BLaER1 treated with 17β-estradiol and CSF1 and Interleukin-3, amounts not matched to agents 10 nM and 100 nM (cell line): ENCODE data around the gene ZC3H8.

Experiments
- H3K27ac ChIP-seq, 11 experiments: shearing (Covaris generic); formaldehyde crosslinking; 2 replicates each; pipeline ENCODE4 v1.8.1; 2022
- H3K27me3 ChIP-seq, 11 experiments: shearing (Covaris generic); formaldehyde crosslinking; 2 replicates each; pipeline ENCODE4 v1.8.1; 2022
- H3K36me3 ChIP-seq, 11 experiments: shearing (Covaris generic); formaldehyde crosslinking; 2 replicates each; pipeline ENCODE4 v1.8.1; 2022
- H3K4me1 ChIP-seq, 10 experiments: shearing (Covaris generic); formaldehyde crosslinking; 2 replicates each; pipeline ENCODE4 v1.8.1; 2022
- H3K4me2 ChIP-seq, 11 experiments: shearing (Covaris generic); formaldehyde crosslinking; 2 replicates each; pipeline ENCODE4 v1.8.1; 2022
- H3K4me3 ChIP-seq, 10 experiments: shearing (Covaris generic); formaldehyde crosslinking; 2 replicates each; pipeline ENCODE4 v1.8.1; 2022
- H3K9ac ChIP-seq, 11 experiments: shearing (Covaris generic); formaldehyde crosslinking; 2 replicates each; pipeline ENCODE4 v1.8.1; 2022
- H3K9me3 ChIP-seq, 11 experiments: shearing (Covaris generic); formaldehyde crosslinking; replicated peaks in 1 of 11; 2 replicates each; pipeline ENCODE4 v1.8.1; 2022
- H4K20me1 ChIP-seq, 11 experiments: shearing (Covaris generic); formaldehyde crosslinking; 2 replicates each; pipeline ENCODE4 v1.8.1; 2022
- Cebpa-rat ChIP-seq, 11 experiments: shearing (Covaris generic); IDR thresholded peaks; 2 replicates each; pipeline ENCODE4 v1.8.1; 2022

The ZC3H8 gene

DNA sequence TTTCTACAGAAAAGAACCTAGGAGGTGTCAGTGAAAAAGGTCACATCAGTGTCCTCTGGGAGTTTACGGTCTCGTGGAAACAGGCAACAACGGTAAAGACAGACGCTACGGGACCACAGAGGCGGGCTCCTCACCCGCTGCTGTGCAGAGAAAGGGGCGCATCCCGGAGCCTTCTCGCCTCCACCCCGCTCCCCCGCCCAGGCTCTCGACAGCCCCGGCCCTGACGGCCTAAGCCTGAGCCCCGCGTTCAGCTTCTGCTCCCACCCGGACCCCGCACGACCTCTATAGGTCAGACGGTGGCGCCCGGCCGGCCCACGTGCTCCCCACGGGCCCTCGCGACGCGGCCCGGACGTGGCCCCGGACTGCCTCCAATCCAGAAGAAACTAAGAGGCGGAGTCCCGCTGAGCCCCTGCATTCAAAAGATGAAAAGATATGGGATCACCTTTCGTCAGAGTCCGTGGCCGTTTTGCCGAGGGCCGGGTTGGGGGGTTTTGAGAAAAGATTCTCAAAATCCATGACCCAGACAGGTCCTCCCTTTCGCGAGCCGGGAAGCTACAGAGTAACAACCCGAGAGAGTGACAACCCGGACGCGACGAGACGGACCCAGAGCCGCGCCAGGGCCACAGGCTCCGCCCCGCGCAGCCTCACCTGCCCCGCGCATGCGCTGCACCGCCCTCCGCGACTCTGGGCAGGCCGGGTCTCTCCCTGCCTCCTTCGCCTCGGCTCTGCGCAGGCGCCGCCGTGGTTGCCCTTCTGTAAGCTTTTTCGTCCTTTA, at the start of gene ZC3H8:
Gene ZC3H8 (minus strand): TSS at position 577 of the 775 bp plus-strand sequence. CDS start 61 bp downstream, at position 516.
- peak within 1 kb of the TSS; percentile 60 to 88 (median 85) for H3K27ac ChIP-seq

DNA sequence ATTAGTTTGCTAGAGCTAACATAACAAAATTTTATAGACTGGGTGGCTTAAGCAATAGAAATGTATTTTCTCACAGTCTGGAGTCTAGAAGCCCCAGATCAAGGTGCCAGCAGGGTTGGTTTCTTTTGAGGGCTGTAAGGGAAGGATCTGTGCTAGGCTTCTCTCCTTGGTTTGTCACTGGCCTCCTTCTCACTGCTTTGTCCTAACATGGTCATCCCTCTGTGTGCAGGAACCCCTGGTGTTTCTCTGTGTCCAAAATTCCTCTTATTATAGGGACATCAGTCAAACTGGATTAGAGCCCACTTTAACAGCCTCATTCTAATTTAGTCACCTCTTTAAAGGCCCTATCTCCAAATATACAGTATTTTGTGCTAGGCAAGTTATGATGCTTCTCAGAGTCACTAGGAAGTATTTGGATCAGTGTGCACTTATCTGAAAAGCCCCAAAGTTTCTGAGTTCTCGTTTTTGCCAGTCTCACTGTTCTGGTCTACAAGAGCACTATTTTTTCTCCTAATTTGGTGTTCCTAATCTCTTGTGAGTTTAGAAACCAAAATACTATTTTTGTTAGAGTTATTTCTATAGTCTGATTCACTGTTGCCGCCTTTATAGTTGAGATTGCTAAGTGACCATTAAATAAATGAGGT, 49.6 kb upstream of the ZC3H8 start:
- peaks cover 0 to 7% (median 0%) of the 10 kb centered on the region in 11 experiments; a peak in 2 of 22 replicates for H3K9me3 ChIP-seq
- no peaks in the 10 kb centered on the region for H4K20me1 ChIP-seq
- TF ChIP-seq Cebpa-rat (IDR thresholded peaks at IDR 0.05) = no peak
- H3K9ac ChIP-seq = no peak overlapping the region
- H3K4me1 ChIP-seq = no peaks in the 10 kb centered on the region
- H3K4me3 ChIP-seq = no peak overlapping the region
- H3K27me3 ChIP-seq = no peaks in the 10 kb centered on the region
- peaks cover 0 to 33% (median 6%) of the 10 kb centered on the region in 11 experiments; a peak in 12 of 22 replicates for H3K36me3 ChIP-seq
- H3K27ac ChIP-seq = no peak overlapping the region
- H3K4me2 ChIP-seq = no peak overlapping the region

More for the DNA sequence above, at the start of gene ZC3H8:
- H3K27me3 ChIP-seq = no peaks in the 10 kb centered on the region
- H4K20me1 ChIP-seq = peaks cover 0 to 14% (median 0%) of the 10 kb centered on the region in 11 experiments; a peak in 4 of 22 replicates
- peak within 1 kb of the TSS; percentile 66 to 79 (median 72) for H3K4me3 ChIP-seq
- H3K4me2 ChIP-seq = peak within 1 kb of the TSS; percentile 69 to 95 (median 90)
- H3K9ac ChIP-seq = peak within 1 kb of the TSS; percentile 78 to 88 (median 86)
- TF ChIP-seq Cebpa-rat (IDR thresholded peaks at IDR 0.05) = no peak
- peaks cover 31 to 62% (median 46%) of the 10 kb centered on the region in 10 experiments for H3K4me1 ChIP-seq
- H3K9me3 ChIP-seq = peaks cover 0 to 7% (median 0%) of the 10 kb centered on the region in 11 experiments; a peak in 7 of 22 replicates
- H3K36me3 ChIP-seq = peaks cover under 1 to 22% (median 16%) of the 10 kb centered on the region in 11 experiments; a peak in 21 of 22 replicates

DNA sequence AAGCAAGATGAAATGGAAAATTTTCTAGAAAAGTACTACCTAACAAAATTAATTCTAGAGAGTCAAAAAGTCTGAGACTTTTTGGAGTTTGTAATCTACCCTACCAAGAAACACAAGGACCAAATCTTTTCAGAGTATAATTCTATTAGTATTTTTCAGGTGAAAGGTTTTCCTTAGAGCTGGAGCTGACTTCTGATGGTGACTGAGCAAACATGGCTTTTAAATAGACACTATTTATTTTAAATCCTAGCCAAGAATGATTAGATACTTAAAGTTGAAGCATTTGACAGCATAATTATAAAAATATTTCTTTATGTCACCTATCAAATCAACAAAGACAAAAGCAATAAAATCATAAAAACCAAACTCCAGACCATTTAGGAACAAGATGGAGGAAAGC, 47.1 kb upstream of the ZC3H8 start:
- Histone ChIP-seq H3K27ac (no peak overlapping the region), H4K20me1 (no peaks in the 10 kb centered on the region), H3K27me3 (no peaks in the 10 kb centered on the region), H3K36me3 (peaks cover 0 to 26% (median 6%) of the 10 kb centered on the region in 11 experiments; a peak in 11 of 22 replicates), H3K9me3 (peaks cover 0 to 7% (median 0%) of the 10 kb centered on the region in 11 experiments; a peak in 2 of 22 replicates), H3K4me1 (no peaks in the 10 kb centered on the region), H3K4me3 (no peak overlapping the region), H3K9ac (no peak overlapping the region), H3K4me2 (no peak overlapping the region)
- TF ChIP-seq Cebpa-rat (IDR thresholded peaks at IDR 0.05) = no peak

DNA sequence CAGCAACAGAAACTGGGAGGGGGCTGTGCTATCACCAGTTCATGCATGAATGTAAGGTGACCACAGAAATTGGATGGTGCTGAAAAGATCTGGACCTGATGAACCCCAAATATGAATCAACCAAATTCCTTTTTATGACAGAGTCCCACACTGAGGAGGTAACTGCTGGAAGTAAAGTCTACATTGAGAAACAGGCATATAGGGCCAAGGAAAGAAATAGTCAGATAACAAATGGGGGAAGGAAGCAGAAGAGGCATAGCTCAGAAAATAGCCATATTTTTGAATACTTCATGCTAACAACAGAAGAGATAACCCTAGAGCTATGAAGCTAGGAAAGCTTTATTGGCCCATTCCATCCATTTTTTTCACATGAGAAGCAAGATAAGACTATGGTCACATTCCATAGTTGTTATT, 46.3 kb upstream of the ZC3H8 start:
- Histone ChIP-seq H3K4me3 (no peak overlapping the region), H3K9ac (no peak overlapping the region), H4K20me1 (no peaks in the 10 kb centered on the region), H3K27ac (no peak overlapping the region), H3K36me3 (peaks cover 0 to 19% (median 6%) of the 10 kb centered on the region in 11 experiments; a peak in 11 of 22 replicates), H3K4me1 (no peaks in the 10 kb centered on the region), H3K4me2 (no peak overlapping the region), H3K9me3 (peaks cover 0 to 7% (median 0%) of the 10 kb centered on the region in 11 experiments; a peak in 2 of 22 replicates), H3K27me3 (no peaks in the 10 kb centered on the region)
- no peak for TF ChIP-seq Cebpa-rat (IDR thresholded peaks at IDR 0.05)

DNA sequence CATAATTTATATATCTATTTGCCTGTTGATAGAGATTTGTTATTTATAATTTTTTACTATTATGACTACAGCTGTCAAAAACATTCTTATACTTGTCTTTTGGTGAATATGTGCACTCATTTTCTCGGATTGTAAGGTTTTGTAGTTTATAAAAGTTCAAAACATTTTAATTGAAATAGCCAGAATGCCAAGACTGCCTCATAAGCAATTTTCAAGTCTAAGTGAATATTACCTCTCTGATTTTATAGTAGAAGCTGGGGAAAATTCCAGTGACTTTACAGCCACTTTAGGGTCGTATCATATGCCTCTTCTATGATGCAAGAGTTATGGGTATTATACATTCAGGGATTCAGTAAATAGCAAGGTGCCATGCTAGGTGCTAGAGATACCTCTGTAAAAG, 41.6 kb upstream of the ZC3H8 start:
- no peaks in the 10 kb centered on the region for H3K27me3 ChIP-seq
- no peak overlapping the region for H3K9ac ChIP-seq
- TF ChIP-seq Cebpa-rat (IDR thresholded peaks at IDR 0.05) = no peak
- H3K4me1 ChIP-seq = no peaks in the 10 kb centered on the region
- H3K27ac ChIP-seq = no peak overlapping the region
- peaks cover 0 to 10% (median 0%) of the 10 kb centered on the region in 11 experiments; a peak in 6 of 22 replicates for H3K36me3 ChIP-seq
- no peak overlapping the region for H3K4me2 ChIP-seq
- no peak overlapping the region for H3K4me3 ChIP-seq
- peaks cover 0 to 4% (median 0%) of the 10 kb centered on the region in 11 experiments; a peak in 1 of 22 replicates for H4K20me1 ChIP-seq
- no peaks in the 10 kb centered on the region for H3K9me3 ChIP-seq

DNA sequence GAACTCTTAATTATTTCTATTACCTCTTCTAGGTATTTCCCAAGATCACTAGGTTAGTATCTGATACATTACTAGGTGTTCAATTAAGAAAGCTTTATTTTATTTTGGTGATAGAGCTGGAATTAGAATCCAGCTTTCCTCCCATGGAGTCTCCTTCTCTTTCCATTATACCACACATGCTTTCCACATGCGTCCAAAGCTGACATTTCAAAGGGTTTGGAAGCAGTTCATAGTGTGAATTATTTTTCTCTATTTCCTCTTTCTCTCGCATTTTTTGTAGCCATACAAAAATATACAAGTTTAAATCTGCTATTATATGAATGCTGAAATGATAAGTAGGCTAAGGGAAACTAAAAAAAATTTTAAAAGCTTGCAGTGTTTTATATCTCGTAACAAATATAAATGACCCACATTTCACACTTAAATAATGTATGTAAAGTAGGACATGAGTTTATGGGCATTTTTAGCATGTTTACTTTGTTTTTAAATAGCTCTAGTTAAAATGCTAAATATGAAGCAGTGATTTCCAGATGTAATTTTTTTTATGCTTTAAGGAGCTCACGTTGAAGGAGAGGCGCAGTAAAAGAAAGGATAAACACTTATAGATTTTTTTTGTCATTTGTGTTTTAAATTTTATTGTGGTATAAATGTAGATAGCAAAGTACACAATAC, 40.7 kb upstream of the ZC3H8 start:
- Histone ChIP-seq H3K9me3 (no peaks in the 10 kb centered on the region), H4K20me1 (peaks cover 0 to 4% (median 0%) of the 10 kb centered on the region in 11 experiments; a peak in 1 of 22 replicates), H3K27ac (no peak overlapping the region), H3K36me3 (peaks cover 0 to 5% (median 0%) of the 10 kb centered on the region in 11 experiments; a peak in 4 of 22 replicates), H3K4me2 (no peak overlapping the region), H3K9ac (no peak overlapping the region), H3K4me1 (no peaks in the 10 kb centered on the region), H3K27me3 (no peaks in the 10 kb centered on the region), H3K4me3 (no peak overlapping the region)
- TF ChIP-seq Cebpa-rat (IDR thresholded peaks at IDR 0.05) = no peak

DNA sequence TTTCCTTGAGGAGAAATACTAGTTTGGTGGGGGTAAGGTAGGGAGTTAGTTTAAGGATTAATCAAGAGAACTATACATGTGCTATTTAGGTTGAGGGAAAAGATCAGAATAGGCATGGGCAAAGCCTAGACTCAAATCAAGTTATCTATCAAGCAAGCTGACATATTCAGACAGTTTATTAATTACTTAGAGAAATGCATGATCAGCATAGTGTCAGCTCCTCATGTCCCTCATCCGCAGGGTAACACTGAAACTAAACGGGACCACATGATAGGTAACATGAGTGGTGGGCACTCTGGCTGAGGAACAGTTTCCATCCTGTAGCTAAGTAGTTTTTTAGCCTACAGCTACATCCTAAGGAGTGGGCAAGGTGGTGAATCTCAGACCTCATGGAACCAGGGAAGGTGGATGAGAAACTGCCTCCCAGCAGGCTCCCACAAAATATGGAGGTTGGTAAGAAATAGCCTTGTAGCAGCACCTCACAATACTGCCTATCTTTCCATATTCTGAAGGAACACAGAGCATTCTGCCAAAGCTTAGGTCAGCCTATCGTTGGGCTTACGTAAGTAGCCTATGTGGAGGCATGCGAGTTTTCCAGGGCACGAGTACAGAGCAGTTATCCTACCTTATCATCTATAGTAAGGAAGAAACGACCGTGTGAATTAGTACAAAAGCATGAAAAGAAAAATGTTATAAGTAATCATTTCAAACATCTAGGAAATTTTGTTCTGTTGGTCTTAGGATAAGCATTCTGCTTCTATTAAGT, 39.0 kb upstream of the ZC3H8 start:
- Histone ChIP-seq H3K27me3 (no peaks in the 10 kb centered on the region), H3K4me3 (no peak overlapping the region), H3K4me1 (no peaks in the 10 kb centered on the region), H3K4me2 (no peak overlapping the region), H4K20me1 (peaks cover 0 to 4% (median 0%) of the 10 kb centered on the region in 11 experiments; a peak in 1 of 22 replicates), H3K27ac (no peak overlapping the region), H3K9me3 (no peaks in the 10 kb centered on the region), H3K36me3 (no peaks in the 10 kb centered on the region), H3K9ac (no peak overlapping the region)
- TF ChIP-seq Cebpa-rat (IDR thresholded peaks at IDR 0.05) = no peak

DNA sequence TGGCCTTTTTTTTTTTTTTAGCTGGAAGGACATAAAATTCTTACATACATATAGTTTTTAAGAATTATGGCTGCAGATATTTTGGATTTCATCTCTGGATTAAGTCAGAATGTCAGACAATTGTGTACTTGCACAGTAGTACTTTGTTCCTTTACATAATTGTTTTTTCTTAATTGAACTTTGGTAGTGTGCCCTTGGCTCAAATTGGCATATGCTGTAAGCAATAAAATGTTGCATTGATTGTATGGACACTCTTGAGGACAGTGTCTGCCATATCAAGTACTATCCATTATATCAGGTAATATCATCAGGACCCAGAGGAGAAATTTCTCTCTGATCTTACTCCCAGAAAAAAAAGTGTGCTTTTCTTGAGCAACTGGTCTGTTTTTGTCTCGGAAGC, 35.8 kb upstream of the ZC3H8 start:
- no peak overlapping the region for H3K27ac ChIP-seq
- peaks cover 0 to 4% (median 0%) of the 10 kb centered on the region in 11 experiments; a peak in 1 of 22 replicates for H4K20me1 ChIP-seq
- no peaks in the 10 kb centered on the region for H3K27me3 ChIP-seq
- no peaks in the 10 kb centered on the region; a peak in 1 of 22 replicates for H3K9me3 ChIP-seq
- TF ChIP-seq Cebpa-rat (IDR thresholded peaks at IDR 0.05) = no peak
- H3K4me3 ChIP-seq = no peak overlapping the region
- no peak overlapping the region for H3K9ac ChIP-seq
- H3K36me3 ChIP-seq = no peaks in the 10 kb centered on the region
- H3K4me1 ChIP-seq = no peaks in the 10 kb centered on the region
- H3K4me2 ChIP-seq = no peak overlapping the region
